ENCODE results near the gene ZNF821.

GRCh38 chr16:71896764-71897368, 12.9 kb upstream of the ZNF821 start:
- TF ChIP-seq POLR2A (IDR thresholded peaks at IDR 0.05): no peak
- TF ChIP-seq, protein P1, sequence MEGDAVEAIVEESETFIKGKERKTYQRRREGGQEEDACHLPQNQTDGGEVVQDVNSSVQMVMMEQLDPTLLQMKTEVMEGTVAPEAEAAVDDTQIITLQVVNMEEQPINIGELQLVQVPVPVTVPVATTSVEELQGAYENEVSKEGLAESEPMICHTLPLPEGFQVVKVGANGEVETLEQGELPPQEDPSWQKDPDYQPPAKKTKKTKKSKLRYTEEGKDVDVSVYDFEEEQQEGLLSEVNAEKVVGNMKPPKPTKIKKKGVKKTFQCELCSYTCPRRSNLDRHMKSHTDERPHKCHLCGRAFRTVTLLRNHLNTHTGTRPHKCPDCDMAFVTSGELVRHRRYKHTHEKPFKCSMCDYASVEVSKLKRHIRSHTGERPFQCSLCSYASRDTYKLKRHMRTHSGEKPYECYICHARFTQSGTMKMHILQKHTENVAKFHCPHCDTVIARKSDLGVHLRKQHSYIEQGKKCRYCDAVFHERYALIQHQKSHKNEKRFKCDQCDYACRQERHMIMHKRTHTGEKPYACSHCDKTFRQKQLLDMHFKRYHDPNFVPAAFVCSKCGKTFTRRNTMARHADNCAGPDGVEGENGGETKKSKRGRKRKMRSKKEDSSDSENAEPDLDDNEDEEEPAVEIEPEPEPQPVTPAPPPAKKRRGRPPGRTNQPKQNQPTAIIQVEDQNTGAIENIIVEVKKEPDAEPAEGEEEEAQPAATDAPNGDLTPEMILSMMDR (IDR thresholded peaks at IDR 0.05): no peak

Data from right lobe of liver (tissue), 4 donors.